ENCODE results near the gene CBX1.
"Not testable (repeated sequence)": the region's sequence is repeated elsewhere in the genome, so short reads cannot be mapped to it uniquely, and the experiment has no call there.

Gene CBX1

GRCh38 chr17:48048384-48049126 is 52.7 kb downstream of the CBX1 start:
- peak; percentile 21 for DNase-seq

- peak; percentile 99 for DNase-seq
Measured at GRCh38 chr17:48047741-48048383, 53.4 kb downstream of the CBX1 start, which contains the start of gene NFE2L1. Gene NFE2L1 (plus strand): TSS chr17:48048359. CDS start chr17:48051119, 2,760 bp downstream.

GRCh38 chr17:48047113-48047740 is 54.1 kb downstream of the CBX1 start:
- DNase-seq, result no peak

- no peak for DNase-seq
Measured at GRCh38 chr17:48046296-48046695, 55.0 kb downstream of the CBX1 start.

- no peak for DNase-seq
Measured at GRCh38 chr17:48045316-48046001, 55.8 kb downstream of the CBX1 start.

GRCh38 chr17:48044851-48045250 is 56.4 kb downstream of the CBX1 start:
- DNase-seq, result no peak

GRCh38 chr17:48043176-48043575 is 58.1 kb downstream of the CBX1 start:
- no peak for DNase-seq

GRCh38 chr17:48038687-48039086 is 62.6 kb downstream of the CBX1 start:
- DNase-seq, result no peak

GRCh38 chr17:48037838-48038323 is 63.4 kb downstream of the CBX1 start:
- no peak for DNase-seq

- DNase-seq, result no peak
Measured at GRCh38 chr17:48037036-48037837, 64.0 kb downstream of the CBX1 start, which contains the start of gene COPZ2. Gene COPZ2 (minus strand): TSS chr17:48037797. CDS start chr17:48037777, 20 bp downstream.

GRCh38 chr17:48036693-48037035 is 64.6 kb downstream of the CBX1 start:
- DNase-seq, result no peak

- not testable (repeated sequence) for DNase-seq
Measured at GRCh38 chr17:48034734-48035133, 66.5 kb downstream of the CBX1 start.

- no peak for DNase-seq
Measured at GRCh38 chr17:48031966-48032365, 69.3 kb downstream of the CBX1 start.

- no peak for DNase-seq
Measured at GRCh38 chr17:48030531-48030930, 70.7 kb downstream of the CBX1 start.

- no peak for DNase-seq
Measured at GRCh38 chr17:48028736-48029135, 72.5 kb downstream of the CBX1 start.

GRCh38 chr17:48027322-48027981 is 73.8 kb downstream of the CBX1 start:
- no peak for DNase-seq

- DNase-seq, result no peak
Measured at GRCh38 chr17:48026502-48027321, 74.6 kb downstream of the CBX1 start.

GRCh38 chr17:48025904-48026501 is 75.3 kb downstream of the CBX1 start:
- DNase-seq, result no peak

GRCh38 chr17:48025040-48025903 is 76.0 kb downstream of the CBX1 start:
- peak; percentile 90 for DNase-seq
